A549 (cell line): ENCODE results near the gene GATC.

Source experiments
- BHLHE40 ChIP-seq: IDR thresholded peaks from 2 replicates; pipeline ENCODE4 v1.6.1; 2012; ENCODE audit warnings: low read depth, low read length, inconsistent platforms
- CEBPB ChIP-seq, 2 experiments: fragments of >200 bp in 1 of 2; sonication (Bioruptor Twin) in 1 of 2; formaldehyde crosslinking in 1 of 2; IDR thresholded peaks; 2 replicates each; pipeline ENCODE4 v1.6.1; 2012 to 2016
- EP300 ChIP-seq, 2 experiments: fragments of >200 bp; sonication (Bioruptor Twin); formaldehyde crosslinking; IDR thresholded peaks; 2 replicates in 1 of 2; 3 replicates in 1 of 2; pipeline ENCODE4 v1.6.1; 2016 to 2017
- HDAC2 ChIP-seq: fragments of 200-600 bp; sonication (generic); IDR thresholded peaks from 2 replicates; pipeline ENCODE4 v1.6.1; 2016
- JUNB ChIP-seq: fragments of >200 bp; sonication (Bioruptor Twin); formaldehyde crosslinking; IDR thresholded peaks from 2 replicates; pipeline ENCODE4 v1.6.1; 2016
- NPAS2 ChIP-seq: fragments of 250-450 bp; sonication (Bioruptor Pico); IDR thresholded peaks from 2 replicates; pipeline ENCODE4 v1.8.0; 2022; ENCODE audit warnings: mild to moderate bottlenecking, moderate library complexity, borderline replicate concordance
- RAD21 ChIP-seq, 2 experiments: fragments of >200 bp in 1 of 2; sonication (Bioruptor Twin) in 1 of 2; formaldehyde crosslinking in 1 of 2; IDR thresholded peaks in 1 of 2; conservative IDR thresholded peaks in 1 of 2; 2 replicates in 1 of 2; 3 replicates in 1 of 2; pipeline ENCODE4 v1.6.1; 2012 to 2018; ENCODE audit warnings: inconsistent platforms in 1 of 2
- RCOR1 ChIP-seq: fragments of 150-350 bp; IDR thresholded peaks from 2 replicates; pipeline ENCODE4 v1.6.1; 2014; ENCODE audit warnings: antibody characterized with exemption, low read length, low read depth
- SREBF2 ChIP-seq: fragments of 450-650 bp; IDR thresholded peaks from 2 replicates; pipeline ENCODE4 v1.6.1; 2014; ENCODE audit warnings: mild to moderate bottlenecking, moderate library complexity
- TF ChIP-seq, protein P1 (sequence below): fragments of >200 bp; sonication (Bioruptor Twin); formaldehyde crosslinking; IDR thresholded peaks from 3 replicates; pipeline ENCODE4 v1.5.1; 2016
- TF ChIP-seq, protein P2 (sequence below): fragments of 250-450 bp; sonication (Bioruptor Pico); IDR thresholded peaks from 2 replicates; pipeline ENCODE4 v1.5.0; 2021; ENCODE audit warnings: mild to moderate bottlenecking, moderate library complexity, borderline replicate concordance

DNA sequence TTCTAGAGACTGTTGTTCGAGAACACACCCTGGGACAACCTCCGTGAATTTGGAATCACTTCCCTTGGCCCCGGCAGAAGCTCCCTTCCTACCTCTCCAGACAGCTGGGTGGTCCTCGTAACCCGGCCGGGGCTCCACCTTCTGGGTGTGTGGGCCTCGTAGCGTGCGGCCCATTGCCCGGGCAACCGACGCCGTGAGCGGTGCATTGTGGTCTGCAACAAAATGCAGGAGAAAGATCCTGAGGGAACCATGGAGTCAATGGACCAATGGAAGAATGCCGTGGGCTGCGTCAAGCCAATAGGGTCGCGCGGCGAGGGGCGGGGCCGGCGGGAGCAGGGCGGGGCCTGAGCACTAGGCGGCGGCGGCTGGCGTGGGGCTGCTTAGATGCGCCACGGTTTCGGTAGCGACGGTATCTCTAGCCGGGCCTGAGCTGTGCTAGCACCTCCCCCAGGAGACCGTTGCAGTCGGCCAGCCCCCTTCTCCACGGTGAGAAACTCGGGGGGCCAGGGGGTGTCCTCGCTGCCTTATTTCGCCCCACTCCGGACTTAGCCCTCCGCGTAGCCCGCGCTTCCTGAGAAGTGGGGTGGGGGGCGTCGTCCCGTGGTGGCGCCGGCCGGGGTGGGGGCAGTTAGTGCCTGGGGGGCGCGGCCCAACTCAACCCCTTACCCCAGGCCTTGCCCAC is 49.6 kb downstream of the GATC start, which contains the start of gene DYNLL1:
- TF ChIP-seq JUNB (no peak), BHLHE40 (no peak), RCOR1 (no peak), RAD21 (conservative IDR thresholded peaks at IDR 0.05 in 1 of 2, IDR thresholded peaks at IDR 0.05 in 1 of 2) (no peak), EP300 (IDR thresholded peaks at IDR 0.05) (no peak), HDAC2 (no peak), SREBF2 (no peak), CEBPB (IDR thresholded peaks at IDR 0.05) (no peak), NPAS2 (no peak)
- TF ChIP-seq, protein P1, sequence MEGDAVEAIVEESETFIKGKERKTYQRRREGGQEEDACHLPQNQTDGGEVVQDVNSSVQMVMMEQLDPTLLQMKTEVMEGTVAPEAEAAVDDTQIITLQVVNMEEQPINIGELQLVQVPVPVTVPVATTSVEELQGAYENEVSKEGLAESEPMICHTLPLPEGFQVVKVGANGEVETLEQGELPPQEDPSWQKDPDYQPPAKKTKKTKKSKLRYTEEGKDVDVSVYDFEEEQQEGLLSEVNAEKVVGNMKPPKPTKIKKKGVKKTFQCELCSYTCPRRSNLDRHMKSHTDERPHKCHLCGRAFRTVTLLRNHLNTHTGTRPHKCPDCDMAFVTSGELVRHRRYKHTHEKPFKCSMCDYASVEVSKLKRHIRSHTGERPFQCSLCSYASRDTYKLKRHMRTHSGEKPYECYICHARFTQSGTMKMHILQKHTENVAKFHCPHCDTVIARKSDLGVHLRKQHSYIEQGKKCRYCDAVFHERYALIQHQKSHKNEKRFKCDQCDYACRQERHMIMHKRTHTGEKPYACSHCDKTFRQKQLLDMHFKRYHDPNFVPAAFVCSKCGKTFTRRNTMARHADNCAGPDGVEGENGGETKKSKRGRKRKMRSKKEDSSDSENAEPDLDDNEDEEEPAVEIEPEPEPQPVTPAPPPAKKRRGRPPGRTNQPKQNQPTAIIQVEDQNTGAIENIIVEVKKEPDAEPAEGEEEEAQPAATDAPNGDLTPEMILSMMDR, result no peak
- TF ChIP-seq, protein P2, sequence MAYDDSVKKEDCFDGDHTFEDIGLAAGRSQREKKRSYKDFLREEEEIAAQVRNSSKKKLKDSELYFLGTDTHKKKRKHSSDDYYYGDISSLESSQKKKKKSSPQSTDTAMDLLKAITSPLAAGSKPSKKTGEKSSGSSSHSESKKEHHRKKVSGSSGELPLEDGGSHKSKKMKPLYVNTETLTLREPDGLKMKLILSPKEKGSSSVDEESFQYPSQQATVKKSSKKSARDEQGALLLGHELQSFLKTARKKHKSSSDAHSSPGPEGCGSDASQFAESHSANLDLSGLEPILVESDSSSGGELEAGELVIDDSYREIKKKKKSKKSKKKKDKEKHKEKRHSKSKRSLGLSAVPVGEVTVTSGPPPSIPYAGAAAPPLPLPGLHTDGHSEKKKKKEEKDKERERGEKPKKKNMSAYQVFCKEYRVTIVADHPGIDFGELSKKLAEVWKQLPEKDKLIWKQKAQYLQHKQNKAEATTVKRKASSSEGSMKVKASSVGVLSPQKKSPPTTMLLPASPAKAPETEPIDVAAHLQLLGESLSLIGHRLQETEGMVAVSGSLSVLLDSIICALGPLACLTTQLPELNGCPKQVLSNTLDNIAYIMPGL, result no peak
